ENCODE data around the gene TNRC6C.

TNRC6C gene

DNA sequence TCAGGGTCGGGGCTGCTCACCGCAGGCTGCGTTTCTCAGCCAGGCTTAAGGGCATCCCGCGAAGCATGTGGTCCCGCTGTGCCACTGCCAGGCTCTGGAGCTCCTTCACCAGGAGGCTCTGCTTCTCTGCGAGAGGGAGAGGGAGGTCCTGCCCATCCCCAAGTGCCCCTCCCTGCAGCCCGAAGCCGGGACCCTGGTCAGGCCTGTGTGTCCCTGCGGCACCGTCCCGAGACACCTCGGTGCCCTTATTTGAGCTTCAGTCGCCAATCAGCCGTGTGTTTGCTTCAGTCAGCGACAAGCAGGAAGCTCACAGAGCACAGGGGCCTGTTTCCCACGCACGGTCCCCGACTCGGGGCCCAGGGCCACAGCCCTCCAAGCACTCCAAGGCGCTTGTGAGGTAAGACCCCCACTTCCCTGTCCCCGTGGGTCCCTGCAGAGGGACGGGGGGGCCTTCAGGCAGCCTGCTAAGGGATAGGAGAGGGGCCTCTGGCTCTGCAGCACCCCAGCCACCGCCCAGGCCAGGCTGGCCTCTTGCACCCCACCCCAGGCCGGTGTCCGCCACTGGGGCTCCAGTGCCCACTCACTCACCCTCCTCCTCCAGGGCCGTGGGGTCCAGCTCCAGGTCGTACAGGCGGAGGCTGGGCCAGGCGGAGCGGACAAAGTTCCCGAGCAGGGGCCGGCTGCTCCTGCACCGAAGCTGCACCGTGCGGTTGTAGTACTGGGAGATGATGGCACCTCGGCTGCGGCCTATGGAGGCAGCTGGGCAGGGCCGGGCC lies 166.8 kb downstream of the TNRC6C start:
- no peak for DNase-seq (ENCODE audit: extremely low read depth, low read depth)
- TF ChIP-seq, protein P1, sequence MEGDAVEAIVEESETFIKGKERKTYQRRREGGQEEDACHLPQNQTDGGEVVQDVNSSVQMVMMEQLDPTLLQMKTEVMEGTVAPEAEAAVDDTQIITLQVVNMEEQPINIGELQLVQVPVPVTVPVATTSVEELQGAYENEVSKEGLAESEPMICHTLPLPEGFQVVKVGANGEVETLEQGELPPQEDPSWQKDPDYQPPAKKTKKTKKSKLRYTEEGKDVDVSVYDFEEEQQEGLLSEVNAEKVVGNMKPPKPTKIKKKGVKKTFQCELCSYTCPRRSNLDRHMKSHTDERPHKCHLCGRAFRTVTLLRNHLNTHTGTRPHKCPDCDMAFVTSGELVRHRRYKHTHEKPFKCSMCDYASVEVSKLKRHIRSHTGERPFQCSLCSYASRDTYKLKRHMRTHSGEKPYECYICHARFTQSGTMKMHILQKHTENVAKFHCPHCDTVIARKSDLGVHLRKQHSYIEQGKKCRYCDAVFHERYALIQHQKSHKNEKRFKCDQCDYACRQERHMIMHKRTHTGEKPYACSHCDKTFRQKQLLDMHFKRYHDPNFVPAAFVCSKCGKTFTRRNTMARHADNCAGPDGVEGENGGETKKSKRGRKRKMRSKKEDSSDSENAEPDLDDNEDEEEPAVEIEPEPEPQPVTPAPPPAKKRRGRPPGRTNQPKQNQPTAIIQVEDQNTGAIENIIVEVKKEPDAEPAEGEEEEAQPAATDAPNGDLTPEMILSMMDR (IDR thresholded peaks at IDR 0.05; ENCODE audit: low read depth, low read length): no peak

DNA sequence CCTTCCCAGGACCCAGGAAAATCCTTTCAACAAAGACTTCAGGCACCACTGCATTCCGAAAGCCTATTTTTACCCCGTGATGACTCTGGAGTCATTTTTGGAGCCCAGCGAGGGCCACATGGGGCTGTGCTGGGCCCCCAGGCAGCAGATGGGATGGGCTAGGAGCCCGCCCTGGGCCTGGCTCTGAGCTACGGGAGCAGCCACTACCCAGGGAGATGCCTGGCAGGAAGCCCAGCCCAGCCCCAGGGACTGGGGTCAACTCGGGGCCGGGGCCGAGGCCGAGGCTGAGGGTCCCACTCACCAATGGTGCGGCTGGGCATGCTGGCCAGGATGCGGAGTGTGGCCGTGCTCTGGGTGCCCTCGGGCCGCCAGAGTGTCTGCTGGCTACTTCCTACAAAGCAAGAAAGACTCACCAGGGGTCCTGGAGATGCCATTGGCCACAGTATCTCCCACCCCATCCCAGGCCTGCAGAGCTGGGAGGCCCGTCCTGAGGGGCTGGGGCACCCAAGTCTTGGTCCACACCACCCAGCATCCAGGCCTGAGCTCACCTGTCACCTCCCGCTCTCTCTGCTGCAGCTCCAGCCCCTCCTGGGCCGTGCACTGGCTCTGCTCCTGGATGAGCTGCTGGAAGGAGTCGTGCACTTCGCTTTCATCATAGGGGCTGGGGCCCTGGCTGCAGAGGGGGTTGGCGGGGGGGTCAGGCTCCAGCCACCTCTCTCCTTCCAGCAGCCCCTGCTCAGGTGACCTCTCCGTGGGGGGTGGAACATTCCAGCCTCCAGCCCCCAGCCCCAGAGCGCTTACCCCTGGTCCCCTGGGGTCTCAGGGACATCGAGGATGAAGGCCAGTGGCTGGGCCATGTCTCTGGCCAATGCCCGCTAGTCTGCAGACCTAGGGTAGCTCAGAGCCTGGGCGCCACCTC lies 167.7 kb downstream of the TNRC6C start:
- TF ChIP-seq, protein P1 (IDR thresholded peaks at IDR 0.05; ENCODE audit: low read depth, low read length): no peak
- no peak for DNase-seq (ENCODE audit: extremely low read depth, low read depth)

DNA sequence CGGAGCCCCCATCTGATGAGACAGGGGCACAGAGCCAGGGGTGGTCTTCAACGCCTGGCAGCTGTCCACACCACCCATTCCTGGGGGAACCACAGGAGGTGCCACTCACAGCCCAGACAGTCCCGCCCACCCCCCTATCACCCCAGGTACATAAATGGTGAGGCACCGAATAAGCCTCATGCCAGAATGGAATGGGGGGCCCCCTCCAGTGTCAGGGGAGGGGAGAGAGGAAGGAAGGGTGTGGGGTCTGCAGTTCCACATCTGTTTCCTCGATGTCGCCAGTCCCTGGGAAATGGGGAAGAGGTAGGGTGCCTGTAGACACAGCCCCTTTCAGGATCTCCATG lies 168.4 kb downstream of the TNRC6C start:
- TF ChIP-seq, protein P1 (IDR thresholded peaks at IDR 0.05; ENCODE audit: low read depth, low read length): no peak
- DNase-seq (ENCODE audit: extremely low read depth, low read depth): no peak

DNA sequence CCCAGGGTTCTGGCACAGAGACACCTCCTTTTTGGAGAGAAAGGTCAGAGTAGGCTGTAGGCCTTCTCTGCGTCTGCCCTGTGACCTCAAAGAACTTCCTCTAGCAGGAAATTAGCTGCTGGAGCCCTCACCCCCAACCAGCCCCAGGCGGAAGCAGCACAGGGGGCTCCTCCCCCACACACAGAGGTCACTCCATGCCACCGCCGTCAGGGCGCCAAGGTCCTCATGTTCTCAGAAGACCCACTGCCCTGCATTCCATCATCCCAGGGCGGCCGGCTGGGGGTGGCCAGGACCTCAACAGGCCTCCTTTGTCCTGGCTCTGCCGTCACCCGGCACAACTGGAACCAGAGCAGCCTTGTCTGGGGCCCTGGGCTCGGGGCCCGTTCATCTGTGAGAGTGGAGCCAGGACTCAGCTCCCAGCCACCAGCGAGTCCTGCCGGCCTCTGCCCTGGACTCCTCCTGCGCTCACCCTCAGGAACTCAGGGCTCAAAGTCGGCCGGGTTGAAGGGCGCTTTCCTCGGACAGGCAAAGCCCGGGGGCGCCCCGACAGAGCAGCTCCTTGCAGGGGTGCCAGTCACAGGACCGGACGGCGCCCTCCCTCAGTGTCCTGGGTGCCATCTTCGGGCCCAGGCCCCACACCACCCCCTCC lies 168.9 kb downstream of the TNRC6C start:
- TF ChIP-seq, protein P1 (IDR thresholded peaks at IDR 0.05; ENCODE audit: low read depth, low read length): no peak
- no peak for DNase-seq (ENCODE audit: extremely low read depth, low read depth)

DNA sequence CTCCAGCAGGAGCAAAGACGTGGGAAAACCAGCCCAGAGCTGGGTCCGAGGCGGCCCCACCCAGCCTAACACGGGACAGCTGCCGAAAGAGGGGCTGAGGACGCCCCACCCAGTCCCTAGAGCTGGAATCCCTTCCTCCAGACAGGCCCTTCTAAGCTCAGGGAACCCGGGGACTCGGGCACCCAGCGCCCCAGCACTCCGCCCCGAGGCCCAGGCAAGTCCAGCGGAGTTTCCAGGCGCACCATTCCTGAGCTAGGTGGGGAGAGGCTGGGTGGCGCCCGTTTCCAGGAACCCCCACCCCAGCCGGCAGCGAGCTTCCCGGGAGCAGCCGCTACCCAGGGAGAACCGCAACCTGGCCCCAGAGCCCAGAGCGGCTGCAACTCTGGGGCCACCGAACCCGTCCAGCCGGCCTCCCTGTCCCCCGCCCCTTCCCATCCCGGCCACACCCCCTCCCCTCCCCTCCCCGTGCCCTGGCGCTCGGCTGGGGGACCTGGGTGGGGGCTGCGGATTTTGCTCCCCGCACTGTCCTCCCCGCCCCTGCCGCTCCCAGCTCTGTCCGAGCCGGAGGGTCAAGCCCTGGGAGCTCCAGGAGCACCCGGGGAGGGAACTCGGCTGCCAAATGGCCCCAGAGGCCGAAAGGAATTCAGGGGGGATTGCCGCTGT lies 169.5 kb downstream of the TNRC6C start:
- TF ChIP-seq, protein P1 (IDR thresholded peaks at IDR 0.05; ENCODE audit: low read depth, low read length): no peak
- no peak for DNase-seq (ENCODE audit: extremely low read depth, low read depth)

DNA sequence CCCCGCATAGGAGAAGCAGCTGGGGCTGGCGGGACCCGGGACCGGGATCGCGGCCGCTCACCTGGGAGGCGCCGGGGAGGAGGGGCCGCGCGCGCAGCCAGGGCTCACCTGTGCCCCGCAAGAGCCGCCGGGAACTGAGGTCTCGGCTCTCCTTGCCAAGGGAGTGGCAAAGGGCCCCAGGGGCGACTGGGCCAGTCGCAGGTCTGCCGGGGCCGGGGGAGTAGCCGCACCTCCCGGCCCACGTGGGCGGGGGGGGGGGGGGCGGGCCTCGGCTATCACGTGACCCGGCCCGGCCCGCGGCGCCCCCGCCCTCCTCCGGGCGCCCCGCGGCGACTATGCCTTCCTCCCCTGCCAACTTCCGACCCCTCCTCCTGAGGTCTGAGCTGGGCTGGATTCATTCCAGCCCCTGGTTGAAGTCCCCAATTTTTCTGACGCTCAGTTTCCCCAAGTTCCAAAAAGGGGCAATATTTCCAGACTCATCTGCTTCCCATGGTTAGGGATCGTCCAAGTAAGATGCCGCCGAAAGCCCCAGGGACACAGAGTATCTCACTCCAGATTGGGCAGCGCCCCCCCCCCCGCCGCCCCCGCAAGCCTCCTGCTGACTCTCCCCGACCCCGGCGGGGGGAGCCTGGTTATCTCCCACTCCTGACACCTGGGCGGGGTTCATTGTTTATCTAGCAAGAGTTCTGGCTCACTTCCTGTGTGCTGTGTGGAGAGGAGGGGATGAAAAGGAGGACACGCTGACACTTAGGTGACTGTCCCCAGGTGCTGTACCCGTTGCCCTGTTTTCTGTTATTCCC lies 170.2 kb downstream of the TNRC6C start, which contains the start of gene TMC6:
TSS of gene TMC6 (minus strand) at position 205 of the 800 bp plus-strand sequence. CDS start 1,923 bp downstream, outside the sequence.
- DNase-seq (ENCODE audit: extremely low read depth, low read depth): no peak

More for the DNA sequence above, 170.2 kb downstream of the TNRC6C start, which contains the start of gene TMC6:
- TF ChIP-seq, protein P1 (IDR thresholded peaks at IDR 0.05; ENCODE audit: low read depth, low read length): no peak
